Keratinocyte (primary cell): ENCODE data around the gene SDK2.

Experiments
- CTCF ChIP-seq, 3 experiments: IDR thresholded peaks in 1 of 3; conservative IDR thresholded peaks in 1 of 3; optimal IDR thresholded peaks in 1 of 3; 2 replicates in 2 of 3; 3 replicates in 1 of 3; pipeline versions ENCODE3 to v1.5.1; 2011; ENCODE audit warnings: low read length in 3 of 3, mild to moderate bottlenecking in 3 of 3, moderate library complexity in 2 of 3, control low read depth in 1 of 3, inconsistent platforms in 1 of 3; ENCODE audit not compliant: insufficient read depth in 2 of 3; ENCODE audit errors: extremely low read depth in 1 of 3
- EZH2 ChIP-seq: IDR thresholded peaks from one replicate; pipeline ENCODE4 v1.6.1; 2012; ENCODE audit warnings: inconsistent platforms, mild to moderate bottlenecking, low read length, moderate library complexity

DNA sequence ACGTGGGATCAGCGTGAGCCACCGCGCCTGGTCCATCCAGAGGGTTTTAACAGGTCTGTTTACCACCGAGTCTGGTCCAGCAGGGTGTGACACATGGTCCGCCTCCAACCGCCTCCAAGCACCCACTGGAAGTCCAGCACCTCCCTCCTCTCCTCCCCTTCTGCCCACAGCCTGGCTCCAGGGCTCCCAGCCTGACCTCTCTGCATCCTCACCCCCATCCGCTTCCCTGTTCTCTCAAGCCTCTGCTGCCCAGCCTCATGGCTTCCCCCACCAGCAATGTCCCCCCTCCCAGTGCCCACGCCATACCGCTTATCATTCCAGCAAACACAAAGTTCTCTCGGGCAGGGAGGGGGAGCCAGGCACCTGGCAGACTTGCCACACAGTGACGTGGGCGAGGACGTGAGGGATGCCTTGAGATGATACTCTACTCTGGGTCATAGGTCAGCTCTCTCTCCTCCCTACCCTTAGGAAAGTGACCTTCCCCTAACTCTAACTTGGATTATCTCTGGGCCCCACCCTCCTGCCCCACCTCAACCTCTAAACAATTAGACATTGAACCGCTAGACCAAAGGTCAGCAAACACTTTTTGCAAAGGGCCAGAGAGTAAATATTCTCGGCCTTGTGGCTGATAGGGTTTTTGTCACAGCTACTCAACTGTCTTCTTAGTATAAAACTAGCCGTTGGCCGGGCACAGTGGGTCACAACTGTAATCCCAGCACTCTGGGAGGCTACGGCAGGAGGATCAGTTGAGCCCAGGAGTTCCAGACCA, 355.5 kb downstream of the SDK2 start:
- no peak for TF ChIP-seq CTCF (optimal IDR thresholded peaks at IDR 0.05 in 1 of 3, IDR thresholded peaks at IDR 0.05 in 1 of 3, conservative IDR thresholded peaks at IDR 0.05 in 1 of 3; ENCODE audit: extremely low read depth in 1 of 3, insufficient read depth in 2 of 3, low read length in 3 of 3)
- TF ChIP-seq EZH2, result no peak
